Mammary epithelial cell (primary cell): ENCODE data around the gene SPRYD3.

Experiments used
- EZH2 ChIP-seq: IDR thresholded peaks from 2 replicates; pipeline ENCODE4 v1.6.1; 2012; ENCODE audit warnings: low read length, inconsistent platforms, borderline replicate concordance
- TF ChIP-seq, protein P1 (sequence below), 2 donors: IDR thresholded peaks in 1 of 2; conservative IDR thresholded peaks in 1 of 2; 2 replicates each; pipeline ENCODE4 v1.5.1; 2011 to 2012; ENCODE audit warnings: inconsistent platforms in 2 of 2, low read length in 2 of 2, mild to moderate bottlenecking in 2 of 2, control low read depth in 1 of 2, low read depth in 1 of 2; ENCODE audit not compliant: insufficient read depth in 1 of 2; ENCODE audit errors: extremely low read depth in 1 of 2

- TF ChIP-seq, protein P1, sequence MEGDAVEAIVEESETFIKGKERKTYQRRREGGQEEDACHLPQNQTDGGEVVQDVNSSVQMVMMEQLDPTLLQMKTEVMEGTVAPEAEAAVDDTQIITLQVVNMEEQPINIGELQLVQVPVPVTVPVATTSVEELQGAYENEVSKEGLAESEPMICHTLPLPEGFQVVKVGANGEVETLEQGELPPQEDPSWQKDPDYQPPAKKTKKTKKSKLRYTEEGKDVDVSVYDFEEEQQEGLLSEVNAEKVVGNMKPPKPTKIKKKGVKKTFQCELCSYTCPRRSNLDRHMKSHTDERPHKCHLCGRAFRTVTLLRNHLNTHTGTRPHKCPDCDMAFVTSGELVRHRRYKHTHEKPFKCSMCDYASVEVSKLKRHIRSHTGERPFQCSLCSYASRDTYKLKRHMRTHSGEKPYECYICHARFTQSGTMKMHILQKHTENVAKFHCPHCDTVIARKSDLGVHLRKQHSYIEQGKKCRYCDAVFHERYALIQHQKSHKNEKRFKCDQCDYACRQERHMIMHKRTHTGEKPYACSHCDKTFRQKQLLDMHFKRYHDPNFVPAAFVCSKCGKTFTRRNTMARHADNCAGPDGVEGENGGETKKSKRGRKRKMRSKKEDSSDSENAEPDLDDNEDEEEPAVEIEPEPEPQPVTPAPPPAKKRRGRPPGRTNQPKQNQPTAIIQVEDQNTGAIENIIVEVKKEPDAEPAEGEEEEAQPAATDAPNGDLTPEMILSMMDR (conservative IDR thresholded peaks at IDR 0.05 in 1 of 2, IDR thresholded peaks at IDR 0.05 in 1 of 2; ENCODE audit: extremely low read depth in 1 of 2, insufficient read depth in 1 of 2, low read depth in 1 of 2, low read length in 2 of 2): no peak
- no peak for TF ChIP-seq EZH2
These were observed 15.2 kb downstream of the SPRYD3 start for GRCh38 chr12:53063708-53064612.
